CD14-positive monocyte (primary cell): ENCODE results near the gene DMAC2L. TPM values are rescaled to one million over a fixed set of nuclear protein-coding genes. Genes with fewer than 3 reads are reported as not detected.
A peak's percentile ranks its signal among the peaks of the same experiment; 100 is the strongest.

ENCODE experiments used
- DNase-seq, 3 donors: peaks; one replicate each; pipeline ENCODE4 v3.0.0-alpha.2; 2011 to 2022
- H2AFZ ChIP-seq: 2 replicates; pipeline ENCODE4 v1.6.0; 2012; ENCODE audit warnings: mild to moderate bottlenecking, low read depth, low read length, inconsistent platforms; ENCODE audit not compliant: insufficient read depth, poor library complexity, severe bottlenecking
- H3K27ac ChIP-seq, 2 donors: 1 replicate in 1 of 2; 2 replicates in 1 of 2; pipeline ENCODE4 v1.5.1; 2012 to 2013; ENCODE audit warnings: low read length in 2 of 2, control low read depth in 1 of 2, inconsistent platforms in 1 of 2, low read depth in 1 of 2, mild to moderate bottlenecking in 1 of 2
- H3K27me3 ChIP-seq, 2 donors: one replicate each; pipeline versions ENCODE4 v1.6.0 to v1.6.1; 2011 to 2013; ENCODE audit warnings: low read length in 2 of 2; ENCODE audit not compliant: control insufficient read depth in 2 of 2, insufficient read depth in 2 of 2
- H3K36me3 ChIP-seq, 2 donors: replicated peaks in 1 of 2; 1 replicate in 1 of 2; 2 replicates in 1 of 2; pipeline versions ENCODE4 v1.5.1 to v1.6.1; 2012 to 2013; ENCODE audit warnings: low read length in 2 of 2, control low read depth in 1 of 2, inconsistent platforms in 1 of 2, mild to moderate bottlenecking in 1 of 2; ENCODE audit not compliant: insufficient read depth in 2 of 2, control insufficient read depth in 1 of 2
- H3K4me1 ChIP-seq, 2 donors: 1 replicate in 1 of 2; 2 replicates in 1 of 2; pipeline versions ENCODE4 v1.5.1 to v1.6.1; 2012 to 2013; ENCODE audit warnings: low read length in 2 of 2, control low read depth in 1 of 2, inconsistent platforms in 1 of 2, mild to moderate bottlenecking in 1 of 2, moderate library complexity in 1 of 2; ENCODE audit not compliant: insufficient read depth in 2 of 2, control insufficient read depth in 1 of 2
- H3K4me2 ChIP-seq: replicated peaks from 2 replicates; pipeline ENCODE3; 2012; ENCODE audit warnings: low read length, moderate library complexity, mild to moderate bottlenecking; ENCODE audit not compliant: poor library complexity, severe bottlenecking; ENCODE audit errors: extremely low read depth
- H3K4me3 ChIP-seq, 3 experiments: fragments of 200-600 bp in 1 of 3; sonication (generic) in 1 of 3; replicated peaks in 1 of 3; 1 replicate in 2 of 3; 2 replicates in 1 of 3; pipeline ENCODE4 v1.5.1; 2011 to 2013; ENCODE audit warnings: low read length in 3 of 3, mild to moderate bottlenecking in 3 of 3, control low read depth in 2 of 3, low read depth in 2 of 3, inconsistent platforms in 1 of 3, moderate library complexity in 1 of 3
- H3K79me2 ChIP-seq: 2 replicates; pipeline ENCODE4 v1.6.0; 2012; ENCODE audit warnings: mild to moderate bottlenecking, control low read depth, inconsistent platforms, low read length, moderate library complexity; ENCODE audit not compliant: insufficient read depth
- H3K9ac ChIP-seq: 2 replicates; pipeline ENCODE4 v1.6.0; 2017; ENCODE audit warnings: low read length, mild to moderate bottlenecking; ENCODE audit not compliant: insufficient read depth, poor library complexity, severe bottlenecking
- H3K9me3 ChIP-seq, 2 donors: replicated peaks in 1 of 2; 1 replicate in 1 of 2; 2 replicates in 1 of 2; pipeline versions ENCODE4 v1.5.1 to v1.6.1; 2012 to 2013; ENCODE audit warnings: low read length in 2 of 2, control low read depth in 1 of 2; ENCODE audit not compliant: control insufficient read depth in 1 of 2, insufficient read depth in 1 of 2
- H4K20me1 ChIP-seq: 2 replicates; pipeline ENCODE4 v1.6.0; 2012; ENCODE audit warnings: mild to moderate bottlenecking, low read length, control low read depth, moderate library complexity; ENCODE audit not compliant: insufficient read depth
- H3K27ac Mint-ChIP-seq, 7 donors: one replicate each; pipeline ENCODE4 v1.8.0; 2020; ENCODE audit warnings: mild to moderate bottlenecking in 7 of 7, mixed read lengths in 7 of 7, moderate library complexity in 6 of 7, inconsistent platforms in 2 of 7
- H3K27me3 Mint-ChIP-seq, 3 donors: one replicate each; pipeline ENCODE4 v1.8.0; 2021 to 2022; ENCODE audit warnings: low read depth in 3 of 3, mild to moderate bottlenecking in 3 of 3, mixed read lengths in 3 of 3, moderate library complexity in 3 of 3, inconsistent platforms in 1 of 3
- H3K36me3 Mint-ChIP-seq, 2 donors: one replicate each; pipeline ENCODE4 v1.8.0; 2020; ENCODE audit warnings: mixed read lengths in 2 of 2, inconsistent platforms in 1 of 2, mild to moderate bottlenecking in 1 of 2
- H3K4me1 Mint-ChIP-seq: one replicate; pipeline ENCODE4 v1.8.0; 2020; ENCODE audit warnings: mild to moderate bottlenecking, mixed read lengths
- H3K4me3 Mint-ChIP-seq, 2 donors: one replicate each; pipeline ENCODE4 v1.8.0; 2020; ENCODE audit warnings: mild to moderate bottlenecking in 2 of 2, mixed read lengths in 2 of 2, moderate library complexity in 1 of 2
- H3K9me3 Mint-ChIP-seq, 7 donors: one replicate each; pipeline ENCODE4 v1.8.0; 2020 to 2022; ENCODE audit warnings: mixed read lengths in 7 of 7, mild to moderate bottlenecking in 6 of 7, moderate library complexity in 6 of 7, inconsistent platforms in 2 of 7
- CTCF ChIP-seq: fragments of 200-600 bp; IDR thresholded peaks from one replicate; pipeline ENCODE4 v1.8.0; 2022; ENCODE audit warnings: antibody characterized with exemption, mild to moderate bottlenecking
- WGBS: methylation state at CpG from one replicate; pipeline ENCODE4 v1.1.5; 2013; ENCODE audit warnings: missing lambda C conversion rate; ENCODE audit not compliant: insufficient coverage; 5-methylcytosine and 5-hydroxymethylcytosine counted together
- intact Hi-C, 2 donors: fragments of 100-400 bp; cut with micrococcal nuclease; formaldehyde crosslinking; loops; one replicate each; pipeline versions ENCODE4 v1.15.0 to v1.15.1; 2023
- polyA plus RNA-seq, 3 donors: library from polyadenylated mRNA; depleted of rRNA in 1 of 3; unstranded in 2 of 3; stranded (reverse) in 1 of 3; fragments of 300-500 nt in 2 of 3; fragments of >200 nt in 1 of 3; fragmentation: Illumina TruSeq in 2 of 3; gene quantifications; 1 replicate in 2 of 3; 2 replicates in 1 of 3; pipeline ENCODE4 v1.2.3, GENCODE V29; 2012 to 2021

The DMAC2L gene
- polyA plus RNA-seq, 3 donors = 13.4 to 17.3 (median 16.4) TPM

GRCh38 chr14:50319721-50320120 lies 7.6 kb downstream of the DMAC2L start:
- no peak overlapping the region for H2AFZ ChIP-seq
- Mint-ChIP-seq H3K9me3 (peaks cover 0 to 2% (median 0%) of the 10 kb centered on the region in 7 donors), H3K27ac (peak overlapping the region in 3 of 7 donors; percentile 42 to 87 (median 48)), H3K36me3 (peaks cover 29 to 32% of the 10 kb centered on the region in 2 donors), H3K27me3 (no peaks in the 10 kb centered on the region), H3K4me3 (no peak overlapping the region), H3K4me1 (peaks cover 18% of the 10 kb centered on the region)
- peaks cover 24% of the 10 kb centered on the region for H4K20me1 ChIP-seq
- peaks cover 19% of the 10 kb centered on the region for H3K79me2 ChIP-seq
- H3K4me3 ChIP-seq = no peak overlapping the region
- WGBS = 83% methylated on average over 1 of the region's 2 CpGs
- H3K27ac ChIP-seq = no peak overlapping the region
- intact Hi-C loops = loop anchor here in 1 of 2 donors (10.0 kb wide), 1 partner anchor 85 kb away; the partner anchor contains the start of gene SOS2
- peaks cover 3 to 20% of the 10 kb centered on the region in 2 donors for H3K4me1 ChIP-seq
- TF ChIP-seq CTCF = no peak
- H3K9me3 ChIP-seq = no peaks in the 10 kb centered on the region
- no peak overlapping the region for H3K4me2 ChIP-seq
- peak in 1 of 3 donors; percentile 24 for DNase-seq
- H3K27me3 ChIP-seq = no peaks in the 10 kb centered on the region
- no peak overlapping the region for H3K9ac ChIP-seq
- H3K36me3 ChIP-seq = peaks cover 15 to 24% of the 10 kb centered on the region in 2 donors

DNA sequence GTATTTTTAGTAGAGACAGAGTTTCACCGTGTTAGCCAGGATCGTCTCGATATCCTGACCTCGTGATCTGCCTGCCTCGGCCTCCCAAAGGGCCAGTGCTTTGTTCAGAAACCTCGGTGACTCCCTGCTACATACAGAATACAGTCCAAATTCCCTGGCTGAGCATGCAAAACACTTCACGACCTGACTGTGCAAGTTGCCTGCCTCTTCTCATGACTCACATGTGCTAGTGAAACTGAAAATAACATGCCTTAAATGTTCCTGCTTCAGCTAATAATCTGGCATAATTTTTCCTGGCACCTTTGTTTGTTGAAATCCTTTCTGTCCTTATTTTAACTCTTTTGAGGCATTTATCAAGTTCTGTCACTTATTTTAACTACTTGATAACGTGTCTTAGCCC lies 8.2 kb downstream of the DMAC2L start:
- no peak overlapping the region for H3K9ac ChIP-seq
- no peaks in the 10 kb centered on the region for H3K27me3 ChIP-seq
- H3K4me1 ChIP-seq = peaks cover 3 to 20% of the 10 kb centered on the region in 2 donors
- H4K20me1 ChIP-seq = peaks cover 24% of the 10 kb centered on the region
- H3K36me3 ChIP-seq = peaks cover 18 to 30% of the 10 kb centered on the region in 2 donors
- no peak overlapping the region for H3K27ac ChIP-seq
- no peak overlapping the region for H3K27ac Mint-ChIP-seq
- H3K9me3 ChIP-seq = no peaks in the 10 kb centered on the region
- peaks cover 0 to 2% (median 0%) of the 10 kb centered on the region in 7 donors for H3K9me3 Mint-ChIP-seq
- 83% methylated on average over 8 of the region's 8 CpGs for WGBS
- H3K27me3 Mint-ChIP-seq = no peaks in the 10 kb centered on the region
- peaks cover 19% of the 10 kb centered on the region for H3K79me2 ChIP-seq
- H3K36me3 Mint-ChIP-seq = peaks cover 30 to 32% of the 10 kb centered on the region in 2 donors
- no peak for TF ChIP-seq CTCF
- H2AFZ ChIP-seq = no peak overlapping the region
- no peak overlapping the region for H3K4me3 ChIP-seq
- H3K4me3 Mint-ChIP-seq = no peak overlapping the region
- intact Hi-C loops = no loop called here
- peaks cover 18% of the 10 kb centered on the region for H3K4me1 Mint-ChIP-seq
- H3K4me2 ChIP-seq = no peak overlapping the region
- peak in 1 of 3 donors; percentile 28 for DNase-seq
